SK-N-SH treated with all-trans-retinoic acid at 6 μM for 48 hours (cell line): ENCODE results near the gene SLC6A19.

Experiments
- ATAC-seq: fragments of 200-7000 bp; cut with Tn5 transposase; 3 replicates; pipeline ENCODE4 v1.9.1; 2020; ENCODE audit warnings: mild to moderate bottlenecking, moderate library complexity
- ARNTL ChIP-seq: fragments of 450-650 bp; formaldehyde crosslinking; IDR thresholded peaks from 2 replicates; pipeline ENCODE4 v1.5.0; 2020; ENCODE audit warnings: low read depth, mild to moderate bottlenecking, moderate library complexity, borderline replicate concordance
- BACH2 ChIP-seq: fragments of 250-450 bp; sonication (Bioruptor Pico); IDR thresholded peaks from 2 replicates; pipeline ENCODE4 v1.9.0; 2021; ENCODE audit warnings: mild to moderate bottlenecking, borderline replicate concordance
- CSDC2 ChIP-seq: fragments of 250-450 bp; sonication (Bioruptor Pico); IDR thresholded peaks from 2 replicates; pipeline ENCODE4 v1.5.0; 2020; ENCODE audit warnings: mild to moderate bottlenecking, moderate library complexity
- GLIS3 ChIP-seq: fragments of 250-450 bp; sonication (Bioruptor Pico); IDR thresholded peaks from 2 replicates; pipeline ENCODE4 v1.5.0; 2020; ENCODE audit warnings: mild to moderate bottlenecking, moderate library complexity
- ISL1 ChIP-seq: fragments of 250-450 bp; sonication (Bioruptor Pico); IDR thresholded peaks from 2 replicates; pipeline ENCODE4 v2.1.2; 2022; ENCODE audit warnings: mild to moderate bottlenecking, moderate library complexity
- OSR1 ChIP-seq: fragments of 250-450 bp; sonication (Bioruptor Pico); IDR thresholded peaks from 2 replicates; pipeline ENCODE4 v1.8.0; 2022; ENCODE audit warnings: moderate library complexity, mild to moderate bottlenecking, inconsistent platforms
- PPARA ChIP-seq: fragments of 250-450 bp; sonication (Bioruptor Pico); IDR thresholded peaks from 2 replicates; pipeline ENCODE4 v1.5.0; 2020; ENCODE audit warnings: mild to moderate bottlenecking, borderline replicate concordance
- RARB ChIP-seq: fragments of 250-450 bp; sonication (Bioruptor Pico); IDR thresholded peaks from 2 replicates; pipeline ENCODE4 v1.8.0; 2021; ENCODE audit warnings: mild to moderate bottlenecking, moderate library complexity
- SNAI2 ChIP-seq: fragments of 250-450 bp; sonication (Bioruptor Pico); IDR thresholded peaks from 2 replicates; pipeline ENCODE4 v1.5.0; 2020; ENCODE audit warnings: mild to moderate bottlenecking, moderate library complexity
- TOX ChIP-seq: fragments of 250-450 bp; sonication (Bioruptor Pico); IDR thresholded peaks from 2 replicates; pipeline ENCODE4 v1.8.0; 2021; ENCODE audit warnings: mild to moderate bottlenecking, moderate library complexity, borderline replicate concordance
- ZC3H10 ChIP-seq: fragments of 250-450 bp; sonication (Bioruptor Pico); IDR thresholded peaks from 2 replicates; pipeline ENCODE4 v1.5.1; 2021; ENCODE audit warnings: mild to moderate bottlenecking, moderate library complexity
- ZFP3 ChIP-seq: fragments of 250-450 bp; sonication (Bioruptor Pico); IDR thresholded peaks from 2 replicates; pipeline ENCODE4 v1.5.0; 2020; ENCODE audit warnings: mild to moderate bottlenecking, moderate library complexity
- ZFP30 ChIP-seq: fragments of 450-650 bp; formaldehyde crosslinking; IDR thresholded peaks from 2 replicates; pipeline ENCODE4 v1.5.0; 2022; ENCODE audit warnings: mild to moderate bottlenecking, moderate library complexity
- ZNF565 ChIP-seq: fragments of 450-650 bp; formaldehyde crosslinking; conservative IDR thresholded peaks from 2 replicates; pipeline ENCODE4 v1.5.0; 2020; ENCODE audit warnings: low read depth, mild to moderate bottlenecking, moderate library complexity
- ZNF70 ChIP-seq: fragments of 450-650 bp; formaldehyde crosslinking; IDR thresholded peaks from 2 replicates; pipeline ENCODE4 v1.5.0; 2020; ENCODE audit warnings: mild to moderate bottlenecking, moderate library complexity
- ZNF8 ChIP-seq: fragments of 450-650 bp; formaldehyde crosslinking; IDR thresholded peaks from 2 replicates; pipeline ENCODE4 v1.5.0; 2020; ENCODE audit warnings: mild to moderate bottlenecking, moderate library complexity
- TF ChIP-seq, protein P1 (sequence below): fragments of 250-450 bp; sonication (Bioruptor Pico); IDR thresholded peaks from 2 replicates; pipeline ENCODE4 v1.5.1; 2021; ENCODE audit warnings: mild to moderate bottlenecking, moderate library complexity
- TF ChIP-seq, protein P2 (sequence below): fragments of 250-450 bp; sonication (Bioruptor Pico); IDR thresholded peaks from 2 replicates; pipeline ENCODE4 v1.8.0; 2021; ENCODE audit warnings: low read depth, mild to moderate bottlenecking, moderate library complexity, borderline replicate concordance
- TF ChIP-seq, protein P3 (sequence below): fragments of 250-450 bp; sonication (Bioruptor Pico); IDR thresholded peaks from 2 replicates; pipeline ENCODE4 v1.8.0; 2020; ENCODE audit warnings: mild to moderate bottlenecking, moderate library complexity, borderline replicate concordance

The SLC6A19 gene

DNA sequence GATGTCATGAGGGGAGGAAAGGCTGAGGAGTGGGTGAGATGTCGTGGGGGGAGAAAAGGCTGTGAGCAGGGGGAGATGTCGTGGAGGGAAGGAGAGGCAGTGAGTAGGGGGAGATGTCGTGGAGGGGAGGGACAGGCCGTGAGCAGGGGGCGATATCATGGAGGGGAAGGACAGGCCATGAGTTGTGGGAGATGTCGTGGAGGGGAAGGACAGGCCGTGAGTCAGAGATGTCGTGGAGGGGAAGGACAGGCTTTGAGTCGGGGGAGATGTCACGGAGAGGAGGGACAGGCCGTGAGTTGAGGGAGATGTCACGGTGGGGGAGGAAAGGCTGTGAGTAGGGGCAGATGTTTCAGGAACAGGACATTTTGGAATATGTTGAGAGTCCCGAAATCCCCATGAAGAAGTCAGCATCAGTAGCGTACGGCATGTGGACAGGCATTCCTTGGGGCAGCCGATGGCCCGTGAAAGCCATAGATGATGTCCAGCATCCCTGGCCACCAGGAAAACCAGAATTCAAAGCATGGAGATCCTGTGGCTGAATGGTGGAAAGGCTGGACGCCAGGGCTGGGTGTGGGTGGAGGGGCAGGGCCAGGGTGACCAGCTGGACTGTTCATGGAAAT, 8.3 kb upstream of the SLC6A19 start:
- TF ChIP-seq ZNF8 (CRISPR knock-in tag) (no peak), ZNF70 (no peak), ZFP30 (CRISPR knock-in tag) (no peak), SNAI2 (CRISPR knock-in tag) (no peak), TOX (no peak), ZNF565 (no peak), OSR1 (CRISPR knock-in tag) (no peak), CSDC2 (CRISPR knock-in tag) (no peak), RARB (CRISPR knock-in tag) (no peak), ZC3H10 (CRISPR knock-in tag) (no peak), GLIS3 (CRISPR knock-in tag) (no peak), BACH2 (CRISPR knock-in tag) (no peak), ISL1 (CRISPR knock-in tag) (no peak), PPARA (no peak), ZFP3 (no peak), ARNTL (no peak)
- TF ChIP-seq, protein P1, sequence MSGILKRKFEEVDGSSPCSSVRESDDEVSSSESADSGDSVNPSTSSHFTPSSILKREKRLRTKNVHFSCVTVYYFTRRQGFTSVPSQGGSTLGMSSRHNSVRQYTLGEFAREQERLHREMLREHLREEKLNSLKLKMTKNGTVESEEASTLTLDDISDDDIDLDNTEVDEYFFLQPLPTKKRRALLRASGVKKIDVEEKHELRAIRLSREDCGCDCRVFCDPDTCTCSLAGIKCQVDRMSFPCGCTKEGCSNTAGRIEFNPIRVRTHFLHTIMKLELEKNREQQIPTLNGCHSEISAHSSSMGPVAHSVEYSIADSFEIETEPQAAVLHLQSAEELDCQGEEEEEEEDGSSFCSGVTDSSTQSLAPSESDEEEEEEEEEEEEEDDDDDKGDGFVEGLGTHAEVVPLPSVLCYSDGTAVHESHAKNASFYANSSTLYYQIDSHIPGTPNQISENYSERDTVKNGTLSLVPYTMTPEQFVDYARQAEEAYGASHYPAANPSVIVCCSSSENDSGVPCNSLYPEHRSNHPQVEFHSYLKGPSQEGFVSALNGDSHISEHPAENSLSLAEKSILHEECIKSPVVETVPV (CRISPR knock-in tag): no peak
- TF ChIP-seq, protein P2, sequence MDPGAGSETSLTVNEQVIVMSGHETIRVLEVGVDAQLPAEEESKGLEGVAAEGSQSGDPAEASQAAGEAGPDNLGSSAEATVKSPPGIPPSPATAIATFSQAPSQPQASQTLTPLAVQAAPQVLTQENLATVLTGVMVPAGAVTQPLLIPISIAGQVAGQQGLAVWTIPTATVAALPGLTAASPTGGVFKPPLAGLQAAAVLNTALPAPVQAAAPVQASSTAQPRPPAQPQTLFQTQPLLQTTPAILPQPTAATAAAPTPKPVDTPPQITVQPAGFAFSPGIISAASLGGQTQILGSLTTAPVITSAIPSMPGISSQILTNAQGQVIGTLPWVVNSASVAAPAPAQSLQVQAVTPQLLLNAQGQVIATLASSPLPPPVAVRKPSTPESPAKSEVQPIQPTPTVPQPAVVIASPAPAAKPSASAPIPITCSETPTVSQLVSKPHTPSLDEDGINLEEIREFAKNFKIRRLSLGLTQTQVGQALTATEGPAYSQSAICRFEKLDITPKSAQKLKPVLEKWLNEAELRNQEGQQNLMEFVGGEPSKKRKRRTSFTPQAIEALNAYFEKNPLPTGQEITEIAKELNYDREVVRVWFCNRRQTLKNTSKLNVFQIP (CRISPR knock-in tag): no peak
- ATAC-seq: no peak

DNA sequence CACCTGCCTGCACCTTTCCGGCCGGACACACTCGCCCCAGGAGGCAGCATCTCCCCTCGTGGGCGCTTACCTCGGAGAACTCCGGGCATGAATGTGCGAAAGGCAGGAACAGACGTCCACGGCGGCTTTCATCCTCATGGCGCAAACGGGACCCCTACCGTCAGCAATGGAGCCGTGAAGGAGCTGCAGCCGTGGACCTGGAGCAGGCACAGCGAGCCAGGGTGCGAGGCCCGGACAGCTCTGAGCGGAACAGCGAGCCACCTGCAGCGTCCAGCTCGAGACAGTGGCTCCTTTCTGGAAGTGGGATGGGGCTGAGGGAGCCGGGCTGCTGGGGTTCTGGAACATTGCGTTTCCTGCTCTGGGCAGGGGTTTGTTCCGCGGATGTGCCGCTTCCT, 7.8 kb upstream of the SLC6A19 start:
- TF ChIP-seq, protein P1 (CRISPR knock-in tag): no peak
- TF ChIP-seq OSR1 (CRISPR knock-in tag) (no peak), ZFP30 (CRISPR knock-in tag) (no peak), ZNF565 (no peak), SNAI2 (CRISPR knock-in tag) (no peak), ZNF70 (no peak), RARB (CRISPR knock-in tag) (no peak), ZC3H10 (CRISPR knock-in tag) (no peak), BACH2 (CRISPR knock-in tag) (no peak)
- TF ChIP-seq, protein P3, sequence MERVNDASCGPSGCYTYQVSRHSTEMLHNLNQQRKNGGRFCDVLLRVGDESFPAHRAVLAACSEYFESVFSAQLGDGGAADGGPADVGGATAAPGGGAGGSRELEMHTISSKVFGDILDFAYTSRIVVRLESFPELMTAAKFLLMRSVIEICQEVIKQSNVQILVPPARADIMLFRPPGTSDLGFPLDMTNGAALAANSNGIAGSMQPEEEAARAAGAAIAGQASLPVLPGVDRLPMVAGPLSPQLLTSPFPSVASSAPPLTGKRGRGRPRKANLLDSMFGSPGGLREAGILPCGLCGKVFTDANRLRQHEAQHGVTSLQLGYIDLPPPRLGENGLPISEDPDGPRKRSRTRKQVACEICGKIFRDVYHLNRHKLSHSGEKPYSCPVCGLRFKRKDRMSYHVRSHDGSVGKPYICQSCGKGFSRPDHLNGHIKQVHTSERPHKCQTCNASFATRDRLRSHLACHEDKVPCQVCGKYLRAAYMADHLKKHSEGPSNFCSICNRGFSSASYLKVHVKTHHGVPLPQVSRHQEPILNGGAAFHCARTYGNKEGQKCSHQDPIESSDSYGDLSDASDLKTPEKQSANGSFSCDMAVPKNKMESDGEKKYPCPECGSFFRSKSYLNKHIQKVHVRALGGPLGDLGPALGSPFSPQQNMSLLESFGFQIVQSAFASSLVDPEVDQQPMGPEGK (CRISPR knock-in tag): no peak
- TF ChIP-seq, all 23 proteins: peak for 0
- no peak for ATAC-seq

DNA sequence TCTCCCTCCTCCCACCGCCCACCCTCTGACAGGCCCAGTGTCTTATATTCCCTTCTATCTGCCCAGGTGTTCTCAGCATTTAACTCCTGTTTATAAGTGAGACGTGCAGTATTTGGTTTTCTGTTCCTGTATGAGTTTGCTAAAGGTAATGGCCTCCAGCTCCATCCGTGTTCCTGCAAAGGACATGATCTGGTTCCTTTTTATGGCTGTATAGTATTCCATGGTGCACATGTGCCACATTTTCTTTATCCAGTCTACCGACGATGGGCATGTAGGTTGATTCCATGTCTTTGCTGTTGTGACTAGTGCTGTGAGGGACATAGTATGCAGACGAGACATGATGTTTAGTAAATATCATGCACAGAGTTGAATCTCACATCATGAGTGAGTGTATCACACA, 7.0 kb upstream of the SLC6A19 start:
- TF ChIP-seq, protein P2 (CRISPR knock-in tag): no peak
- TF ChIP-seq TOX (no peak), BACH2 (CRISPR knock-in tag) (no peak), RARB (CRISPR knock-in tag) (no peak), CSDC2 (CRISPR knock-in tag) (no peak), ZC3H10 (CRISPR knock-in tag) (no peak), ISL1 (CRISPR knock-in tag) (no peak)
- TF ChIP-seq, protein P3 (CRISPR knock-in tag): no peak
- TF ChIP-seq, all 23 proteins: peak for 0
- ATAC-seq: no peak
